ENCODE data around the gene FOSB. TPM values are rescaled to one million over a fixed set of nuclear protein-coding genes. Genes with fewer than 3 reads are reported as not detected.

Gene FOSB
- total and polyA plus RNA-seq, 2 donors, result 10.4 to 128 TPM

DNA sequence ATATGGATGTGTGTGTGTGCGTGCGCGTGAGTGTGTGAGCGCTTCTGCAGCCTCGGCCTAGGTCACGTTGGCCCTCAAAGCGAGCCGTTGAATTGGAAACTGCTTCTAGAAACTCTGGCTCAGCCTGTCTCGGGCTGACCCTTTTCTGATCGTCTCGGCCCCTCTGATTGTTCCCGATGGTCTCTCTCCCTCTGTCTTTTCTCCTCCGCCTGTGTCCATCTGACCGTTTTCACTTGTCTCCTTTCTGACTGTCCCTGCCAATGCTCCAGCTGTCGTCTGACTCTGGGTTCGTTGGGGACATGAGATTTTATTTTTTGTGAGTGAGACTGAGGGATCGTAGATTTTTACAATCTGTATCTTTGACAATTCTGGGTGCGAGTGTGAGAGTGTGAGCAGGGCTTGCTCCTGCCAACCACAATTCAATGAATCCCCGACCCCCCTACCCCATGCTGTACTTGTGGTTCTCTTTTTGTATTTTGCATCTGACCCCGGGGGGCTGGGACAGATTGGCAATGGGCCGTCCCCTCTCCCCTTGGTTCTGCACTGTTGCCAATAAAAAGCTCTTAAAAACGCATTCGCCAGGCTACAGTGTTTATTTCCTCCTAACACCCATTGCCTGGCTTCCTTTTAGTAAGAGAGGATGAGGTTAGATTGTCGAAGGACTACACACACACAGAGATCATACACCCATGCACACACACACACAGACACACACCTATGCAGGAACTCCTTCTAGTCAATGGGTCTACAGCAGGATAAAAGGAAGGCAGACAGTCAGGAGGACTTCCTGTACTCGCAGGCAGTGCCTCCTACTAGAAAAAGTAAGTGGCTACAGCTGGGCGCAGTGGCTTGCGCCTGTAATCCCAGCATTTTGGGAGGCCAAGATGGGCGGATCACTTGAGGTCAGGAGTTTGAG lies 7.1 kb downstream of the FOSB start:
- H3K27ac ChIP-seq (ENCODE audit: low read depth), result no peak overlapping the region
- H3K4me3 ChIP-seq (ENCODE audit: low read depth, low read length), result no peak overlapping the region
- 63% methylated on average over 28 of the region's 28 CpGs for WGBS
- H3K36me3 ChIP-seq (ENCODE audit: insufficient read depth), result no peaks in the 10 kb centered on the region
- H3K4me1 ChIP-seq (ENCODE audit: insufficient read depth), result no peaks in the 10 kb centered on the region
- DNase-seq (ENCODE audit: extremely low spot score), result peak; percentile 31

GRCh38 chr19:45475537-45476291 lies 7.9 kb downstream of the FOSB start:
- WGBS, result 72% methylated on average over 6 of the region's 6 CpGs
- H3K4me1 ChIP-seq (ENCODE audit: insufficient read depth), result no peaks in the 10 kb centered on the region
- no peak overlapping the region for H3K27ac ChIP-seq (ENCODE audit: low read depth)
- no peak overlapping the region for H3K4me3 ChIP-seq (ENCODE audit: low read depth, low read length)
- DNase-seq (ENCODE audit: extremely low spot score), result no peak
- no peaks in the 10 kb centered on the region for H3K36me3 ChIP-seq (ENCODE audit: insufficient read depth)

- no peak for DNase-seq (ENCODE audit: extremely low spot score)
- Histone ChIP-seq H3K4me3 (ENCODE audit: low read depth, low read length) (no peak overlapping the region), H3K36me3 (ENCODE audit: insufficient read depth) (no peaks in the 10 kb centered on the region), H3K27ac (ENCODE audit: low read depth) (no peak overlapping the region), H3K4me1 (ENCODE audit: insufficient read depth) (no peaks in the 10 kb centered on the region)
- 45% methylated on average over 5 of the region's 5 CpGs for WGBS
Measured at GRCh38 chr19:45476304-45476703, 8.5 kb downstream of the FOSB start.

- H3K36me3 ChIP-seq (ENCODE audit: insufficient read depth), result no peaks in the 10 kb centered on the region
- H3K27ac ChIP-seq (ENCODE audit: low read depth), result no peak overlapping the region
- whole genome bisulfite sequencing, result 35% methylated on average over 5 of the region's 5 CpGs
- H3K4me1 ChIP-seq (ENCODE audit: insufficient read depth), result no peaks in the 10 kb centered on the region
- H3K4me3 ChIP-seq (ENCODE audit: low read depth, low read length), result no peak overlapping the region
- DNase-seq (ENCODE audit: extremely low spot score), result no peak
Measured at GRCh38 chr19:45477186-45477585, 9.4 kb downstream of the FOSB start.

DNA sequence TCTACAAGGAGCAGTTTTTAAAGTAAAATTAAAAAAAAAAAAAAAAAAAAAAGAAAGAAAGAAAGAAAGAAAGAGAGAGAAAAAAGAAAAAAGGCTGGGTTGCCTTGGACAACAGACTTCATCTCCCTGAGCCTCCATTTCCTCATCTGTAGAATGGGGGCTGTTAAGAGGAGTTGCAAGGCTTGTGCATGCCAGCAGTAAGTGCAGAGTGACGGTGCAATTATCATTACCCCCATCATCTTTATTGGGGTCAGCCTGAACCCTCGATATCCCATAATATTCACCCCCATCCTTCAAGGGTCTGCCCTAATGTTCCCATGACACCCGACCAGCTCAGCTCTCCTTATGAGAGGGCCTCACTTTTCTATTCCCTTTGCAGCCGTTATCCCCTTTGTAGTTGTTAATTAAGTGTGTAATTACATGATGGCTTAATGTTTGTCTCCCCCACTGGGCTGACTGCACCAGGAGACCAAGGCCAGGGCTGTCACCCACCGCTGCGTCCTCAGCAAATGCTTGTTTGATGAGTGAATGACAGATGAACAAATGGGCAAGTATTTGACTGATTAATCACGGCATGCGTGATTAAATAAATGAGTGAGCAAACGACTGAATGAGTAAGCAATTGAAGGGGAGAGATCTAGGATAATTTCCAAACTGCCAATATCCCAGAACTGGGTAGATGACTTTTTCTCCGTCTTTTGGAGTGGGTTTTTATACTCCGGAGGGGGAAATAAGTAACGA lies 10.1 kb downstream of the FOSB start:
- WGBS, result 6% methylated on average over 12 of the region's 12 CpGs
- H3K4me3 ChIP-seq (ENCODE audit: low read depth, low read length), result no peak overlapping the region
- H3K4me1 ChIP-seq (ENCODE audit: insufficient read depth), result no peaks in the 10 kb centered on the region
- no peaks in the 10 kb centered on the region for H3K36me3 ChIP-seq (ENCODE audit: insufficient read depth)
- H3K27ac ChIP-seq (ENCODE audit: low read depth), result peak overlapping the region; percentile 14
- DNase-seq (ENCODE audit: extremely low spot score), result peak; percentile 32

GRCh38 chr19:45478454-45479238 lies 10.8 kb downstream of the FOSB start:
- peak overlapping the region; percentile 87 for H3K27ac ChIP-seq (ENCODE audit: low read depth)
- peak overlapping the region; percentile 14 for H3K4me3 ChIP-seq (ENCODE audit: low read depth, low read length)
- no peaks in the 10 kb centered on the region for H3K4me1 ChIP-seq (ENCODE audit: insufficient read depth)
- WGBS, result under 1% methylated on average over 39 of the region's 39 CpGs
- DNase-seq (ENCODE audit: extremely low spot score), result peak; percentile 88
- no peaks in the 10 kb centered on the region for H3K36me3 ChIP-seq (ENCODE audit: insufficient read depth)

DNA sequence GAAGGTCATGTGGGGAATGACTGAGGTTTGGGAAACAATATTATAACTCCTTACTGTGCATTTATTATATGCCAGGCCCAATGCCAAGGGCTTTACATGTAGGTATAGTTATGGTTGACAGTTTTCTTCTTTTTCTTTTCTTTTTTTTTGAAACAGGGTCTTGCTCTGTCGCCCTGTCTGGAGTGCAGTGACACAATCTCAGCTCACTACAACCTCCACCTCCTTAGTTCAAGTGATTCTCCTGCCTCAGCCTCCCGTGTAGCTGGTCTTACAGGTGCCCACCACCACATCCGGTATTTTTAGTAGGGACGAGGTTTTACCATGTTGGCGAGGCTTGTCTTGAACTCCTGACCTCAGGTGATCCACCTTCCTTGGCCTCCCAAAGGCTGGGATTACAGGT lies 15.2 kb downstream of the FOSB start:
- Histone ChIP-seq H3K36me3 (ENCODE audit: insufficient read depth) (no peaks in the 10 kb centered on the region), H3K4me1 (ENCODE audit: insufficient read depth) (no peaks in the 10 kb centered on the region), H3K4me3 (ENCODE audit: low read depth, low read length) (no peak overlapping the region), H3K27ac (ENCODE audit: low read depth) (no peak overlapping the region)
- no peak for DNase-seq (ENCODE audit: extremely low spot score)
- WGBS, result 92% methylated on average over 5 of the region's 5 CpGs

DNA sequence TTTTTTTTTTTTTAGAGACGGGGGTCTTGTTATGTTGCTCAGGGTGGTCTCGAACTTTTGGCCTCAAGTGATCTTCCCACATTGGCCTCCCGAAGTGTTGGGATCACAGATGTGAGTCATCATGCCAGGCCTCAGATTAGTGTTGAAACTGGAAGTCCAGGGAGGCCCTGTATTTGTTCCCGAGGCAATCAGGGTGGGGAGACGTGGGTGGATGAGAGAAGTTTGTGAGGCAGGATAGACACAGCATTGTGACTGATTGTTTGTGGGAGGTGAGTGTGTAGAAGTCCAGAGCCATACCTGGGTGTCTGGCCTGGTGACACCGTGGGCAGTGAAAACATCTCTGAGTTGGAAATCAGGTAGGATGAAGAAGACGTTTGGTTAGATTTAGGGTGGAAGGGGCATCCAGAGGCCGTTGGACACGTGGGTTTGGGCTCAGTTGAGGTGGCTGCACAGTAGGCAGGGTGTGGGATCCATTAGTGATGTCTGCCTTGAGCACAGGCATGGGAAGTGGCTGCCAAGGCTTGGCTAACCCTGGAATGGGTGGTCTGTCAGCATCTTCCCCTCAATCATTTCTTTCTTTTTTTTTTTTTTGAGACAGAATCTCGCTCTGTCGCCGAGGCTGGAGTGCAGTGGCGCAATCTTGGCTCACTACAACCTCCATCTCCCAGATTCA lies 16.6 kb downstream of the FOSB start:
- Histone ChIP-seq H3K4me1 (ENCODE audit: insufficient read depth) (no peaks in the 10 kb centered on the region), H3K27ac (ENCODE audit: low read depth) (no peak overlapping the region), H3K36me3 (ENCODE audit: insufficient read depth) (no peaks in the 10 kb centered on the region), H3K4me3 (ENCODE audit: low read depth, low read length) (no peak overlapping the region)
- WGBS, result 77% methylated on average over 13 of the region's 13 CpGs
- DNase-seq (ENCODE audit: extremely low spot score), result no peak

DNA sequence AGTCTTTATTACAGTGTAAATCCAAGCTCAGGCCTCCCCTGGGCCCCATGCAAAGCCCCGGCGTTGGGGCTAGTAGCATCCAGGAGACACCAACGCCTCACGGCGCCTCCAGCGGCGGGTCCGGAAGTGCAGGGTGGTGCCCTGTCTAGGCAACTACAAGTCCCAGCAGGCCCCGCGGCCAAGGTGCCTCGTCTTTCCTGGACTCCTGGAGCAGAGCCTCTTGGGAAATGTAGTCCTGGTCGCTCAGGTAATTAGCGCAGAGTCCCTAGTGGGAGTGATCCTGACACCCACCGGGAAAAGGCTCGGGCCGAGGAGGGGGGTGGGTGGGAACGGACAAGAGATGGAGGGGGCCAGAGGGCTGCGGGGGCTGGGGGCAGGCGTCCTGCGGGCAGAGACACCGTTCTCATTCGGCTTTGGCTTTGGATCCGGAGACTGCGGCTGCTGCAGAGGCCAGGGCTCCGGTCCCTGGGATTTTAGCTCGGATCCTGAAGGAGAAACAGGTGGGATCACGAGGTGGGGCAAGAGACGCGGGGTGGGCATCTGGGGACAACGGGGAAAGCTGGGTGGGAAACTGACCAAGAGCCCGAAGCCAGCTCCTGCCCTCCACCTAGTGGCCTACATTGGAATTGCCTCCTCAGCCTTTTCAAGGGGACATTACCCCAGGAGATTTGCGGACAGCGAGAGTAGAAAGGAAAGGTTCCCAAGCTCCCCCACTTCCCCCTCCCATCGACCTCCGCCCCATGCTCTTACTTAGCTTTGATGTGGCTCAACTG lies 17.7 kb downstream of the FOSB start:
- Histone ChIP-seq H3K27ac (ENCODE audit: low read depth) (no peak overlapping the region), H3K4me1 (ENCODE audit: insufficient read depth) (no peaks in the 10 kb centered on the region), H3K36me3 (ENCODE audit: insufficient read depth) (no peaks in the 10 kb centered on the region), H3K4me3 (ENCODE audit: low read depth, low read length) (peak overlapping the region; percentile 63)
- no peak for DNase-seq (ENCODE audit: extremely low spot score)
- WGBS, result under 1% methylated on average over 35 of the region's 35 CpGs

DNA sequence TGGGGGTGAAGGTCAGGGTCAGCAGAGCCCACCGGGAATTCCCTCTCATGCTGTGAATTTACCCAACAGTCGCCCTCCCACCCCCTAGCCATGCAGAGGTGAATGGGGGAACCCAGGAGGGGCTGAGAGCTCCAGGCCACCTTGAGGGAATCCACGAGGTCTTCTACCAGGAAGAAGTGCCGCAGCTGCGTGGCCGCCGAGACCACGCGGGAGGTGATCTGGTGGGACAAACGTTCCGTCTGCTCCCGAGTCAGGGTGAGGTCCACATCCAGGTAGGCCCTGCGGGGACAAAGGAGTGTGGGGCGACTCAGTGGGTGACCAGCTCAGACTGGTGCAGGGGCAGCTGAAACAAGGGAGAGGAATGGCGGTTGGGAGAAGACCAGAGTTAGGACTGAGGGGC lies 20.9 kb downstream of the FOSB start:
- Histone ChIP-seq H3K4me1 (ENCODE audit: insufficient read depth) (no peaks in the 10 kb centered on the region), H3K4me3 (ENCODE audit: low read depth, low read length) (no peak overlapping the region), H3K27ac (ENCODE audit: low read depth) (no peak overlapping the region), H3K36me3 (ENCODE audit: insufficient read depth) (no peaks in the 10 kb centered on the region)
- WGBS, result 91% methylated on average over 15 of the region's 15 CpGs
- no peak for DNase-seq (ENCODE audit: extremely low spot score)

DNA sequence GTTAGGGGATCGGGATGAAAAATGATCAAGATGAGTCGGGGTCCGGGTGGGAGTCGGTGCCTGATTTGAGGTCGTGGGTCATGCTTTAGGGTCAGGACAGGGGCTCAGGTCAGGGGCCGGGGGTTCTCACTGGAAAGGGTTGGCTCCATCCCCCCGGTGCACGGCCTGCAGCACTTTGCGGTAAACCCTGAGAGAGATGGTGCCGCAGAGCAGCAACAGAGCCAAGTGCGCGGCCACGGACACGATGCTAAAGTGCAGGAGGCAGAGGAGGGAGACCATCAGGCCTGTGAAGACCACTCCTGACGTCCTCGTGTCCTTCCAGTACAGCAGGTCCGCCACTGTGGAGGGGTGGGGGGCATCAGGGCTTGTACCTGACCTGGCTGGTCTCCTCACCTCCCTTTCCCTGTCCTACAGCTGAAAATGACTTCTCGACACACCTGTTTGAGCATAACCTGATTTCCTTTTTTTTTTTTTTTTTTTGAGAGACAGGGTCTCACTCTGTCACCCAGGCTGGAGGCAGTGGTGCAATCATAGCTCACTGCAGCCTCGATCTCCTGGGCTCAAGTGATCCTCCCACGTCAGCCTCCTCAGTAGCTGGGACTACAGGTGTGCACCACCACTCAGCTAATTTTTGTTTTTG lies 21.5 kb downstream of the FOSB start:
- 90% methylated on average over 20 of the region's 20 CpGs for WGBS
- Histone ChIP-seq H3K4me1 (ENCODE audit: insufficient read depth) (no peaks in the 10 kb centered on the region), H3K4me3 (ENCODE audit: low read depth, low read length) (no peak overlapping the region), H3K27ac (ENCODE audit: low read depth) (no peak overlapping the region), H3K36me3 (ENCODE audit: insufficient read depth) (no peaks in the 10 kb centered on the region)
- DNase-seq (ENCODE audit: extremely low spot score), result no peak

Measured in urinary bladder (tissue), 4 donors.